NCI-H187 (cell line): ENCODE results near the gene ASCC2.
"Not testable (repeated sequence)": the region's sequence is repeated elsewhere in the genome, so short reads cannot be mapped to it uniquely, and the experiment has no call there.

Experiments used
- DNase-seq, 2 experiments: peaks; one replicate each; lab custom pipeline; 2025; lab: John Stamatoyannopoulos, UW

The ASCC2 gene

GRCh38 chr22:29754658-29755395, 83.2 kb downstream of the ASCC2 start:
- DNase-seq, result not testable (repeated sequence)

GRCh38 chr22:29753808-29754657, 84.0 kb downstream of the ASCC2 start:
- DNase-seq, result no peak

GRCh38 chr22:29751669-29752068, 86.4 kb downstream of the ASCC2 start:
- DNase-seq, result no peak

- DNase-seq, result no peak
Observed at GRCh38 chr22:29750559-29751538, 87.2 kb downstream of the ASCC2 start.

GRCh38 chr22:29750029-29750428, 88.0 kb downstream of the ASCC2 start:
- DNase-seq, result no peak

GRCh38 chr22:29748248-29748893, 89.7 kb downstream of the ASCC2 start:
- no peak for DNase-seq

DNA sequence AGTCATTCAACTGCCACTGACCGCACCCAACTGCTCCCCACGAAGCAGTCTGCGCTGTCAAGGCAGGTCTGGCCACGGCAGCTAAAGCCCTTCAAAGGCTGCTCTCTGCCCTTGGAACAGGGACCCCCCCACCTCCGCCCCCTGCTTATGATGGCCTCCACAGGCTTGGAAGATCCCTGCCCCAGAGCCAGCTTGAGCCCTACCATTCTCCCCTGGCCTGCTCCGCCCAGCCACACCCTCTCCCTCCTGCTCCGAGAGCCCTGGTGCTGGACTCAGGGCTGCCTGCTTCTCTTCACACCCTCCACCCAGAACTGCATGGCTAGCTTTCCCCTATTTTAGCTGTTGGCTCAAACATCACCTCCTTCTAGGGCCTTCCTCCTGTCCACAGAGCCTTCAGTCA, 90.2 kb downstream of the ASCC2 start:
- no peak for DNase-seq

- peak in 1 of 2 experiments; percentile 26 for DNase-seq
Observed at GRCh38 chr22:29744902-29745301, 93.2 kb downstream of the ASCC2 start.

- DNase-seq, result no peak
Observed at GRCh38 chr22:29742326-29742725, 95.7 kb downstream of the ASCC2 start.

DNA sequence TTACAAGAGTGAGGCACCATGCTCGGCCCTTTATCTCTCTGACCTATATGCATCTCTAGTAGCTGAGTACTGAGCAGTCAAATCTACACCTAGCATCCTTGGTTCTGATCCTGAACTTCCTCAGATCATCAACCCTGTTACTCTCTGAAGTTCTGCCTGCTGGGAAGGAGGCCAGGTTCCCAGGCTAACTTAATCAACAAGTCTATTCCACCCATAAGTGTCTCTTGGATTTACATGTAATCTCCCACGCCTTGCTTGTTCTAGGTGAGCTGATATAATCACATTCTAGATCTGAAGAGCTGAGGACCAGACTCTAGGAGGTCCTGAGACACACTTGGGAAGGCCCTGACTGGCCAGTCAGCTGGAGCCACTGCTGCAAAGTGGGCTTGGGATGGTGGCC, 96.1 kb downstream of the ASCC2 start:
- DNase-seq, result no peak

DNA sequence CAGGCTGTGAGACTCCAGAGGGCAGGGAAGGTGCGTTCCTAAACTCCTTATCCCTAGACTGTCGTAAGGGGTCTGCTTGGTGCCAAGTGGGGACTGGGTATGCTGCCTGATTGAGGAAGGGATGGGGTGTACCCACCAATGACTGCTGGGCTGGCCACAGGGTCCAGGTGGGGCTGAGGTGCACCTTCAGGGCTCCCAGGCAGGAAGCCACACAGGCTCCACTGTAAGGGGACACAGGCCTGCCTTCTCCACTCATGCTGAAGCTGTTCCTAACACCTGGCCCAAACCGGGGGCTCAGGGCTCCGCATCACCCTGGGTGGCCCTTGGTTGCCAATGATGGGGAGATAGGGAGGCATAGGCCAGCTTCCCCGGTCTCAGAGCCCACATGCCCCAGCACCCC, 97.9 kb downstream of the ASCC2 start:
- DNase-seq, result no peak

DNA sequence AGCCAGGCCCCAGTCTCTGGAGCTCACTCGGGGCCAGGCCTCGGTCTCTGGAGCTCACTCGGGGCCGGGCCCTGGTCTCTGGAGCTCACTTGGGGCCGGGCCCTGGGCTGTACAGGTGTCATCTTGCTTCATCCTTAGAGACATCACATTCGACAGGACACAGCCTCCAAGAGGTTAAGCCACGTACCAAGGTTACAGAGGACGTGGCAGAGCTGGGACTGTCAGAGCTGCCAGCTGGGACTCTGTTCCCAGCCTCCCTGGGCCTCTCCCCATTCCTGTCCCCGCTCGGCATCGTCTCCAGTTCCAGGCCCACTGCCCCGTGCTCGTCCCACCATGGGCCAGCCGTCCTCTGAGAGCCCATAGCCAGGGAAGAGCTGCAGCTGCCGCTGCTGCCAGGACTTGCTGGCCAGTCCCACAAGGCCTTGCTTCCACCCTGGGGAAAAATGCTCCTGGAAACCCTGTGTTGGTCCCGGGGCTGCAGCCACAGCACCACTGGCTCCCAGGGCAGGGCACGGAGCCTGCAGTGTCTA, 98.7 kb downstream of the ASCC2 start:
- DNase-seq, result no peak
